ENCODE results near the gene ACBD5.

ACBD5 gene

GRCh38 chr10:27145937-27146336 is 94.7 kb downstream of the ACBD5 start:
- no peak for DNase-seq
